ENCODE measurements around the gene HACD3. TPM values are rescaled to one million over a fixed set of nuclear protein-coding genes. Genes with fewer than 3 reads are reported as not detected.

HACD3 gene
- total and polyA plus RNA-seq, 2 of the 4 experiments (the other 2 are of a cell fraction) = 60.9 to 131 TPM

DNA sequence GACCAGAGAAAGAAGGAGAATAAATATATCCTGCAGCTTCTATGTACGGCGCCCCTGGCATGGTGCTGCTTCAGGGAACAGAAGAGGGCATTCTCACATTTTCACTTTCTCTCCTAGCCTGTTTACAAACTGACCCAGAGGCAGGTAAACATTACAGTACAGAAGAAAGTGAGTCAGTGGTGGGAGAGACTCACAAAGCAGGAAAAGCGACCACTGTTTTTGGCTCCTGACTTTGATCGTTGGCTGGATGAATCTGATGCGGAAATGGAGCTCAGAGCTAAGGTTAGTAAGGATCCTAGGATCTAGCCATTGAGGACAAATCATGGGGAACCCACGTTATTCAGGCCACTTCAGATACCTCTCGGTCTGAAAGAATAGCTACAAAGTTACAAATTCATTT, 26.4 kb downstream of the HACD3 start:
- ChIA-PET POLR2A (ENCODE audit: unreplicated experiment) (no interaction called here), CTCF (no interaction called here)
- peaks cover 33 to 53% of the 10 kb centered on the region in 2 experiments for H3K79me1 ChIP-seq (ENCODE audit: low read depth in 1 of 2, low read length in 2 of 2)
- H3K27me3 ChIP-seq (ENCODE audit: control insufficient read depth, insufficient read depth, low read length) = no peaks in the 10 kb centered on the region
- H3K4me3 ChIP-seq (ENCODE audit: insufficient read depth, low read depth, low read length) = no peak overlapping the region
- WGBS, 2 experiments (ENCODE audit: extremely low coverage in 2 of 2, insufficient read length in 1 of 2) = 100% methylated on average over 1 of the region's 7 CpGs; no CpG with 5 or more reads in 1 of the 2 experiments
- in situ Hi-C loops (cut with MboI; ENCODE audit: low sequenced_read_pairs) (no loop called here), dilution Hi-C loops (cut with HindIII; ENCODE audit: low sequenced_read_pairs, unreplicated experiment) (no loop called here), intact Hi-C loops (cut with micrococcal nuclease) (no loop called here)
- H3K14ac ChIP-seq (replicated peaks; ENCODE audit: low read depth, low read length) = no peak overlapping the region
- H2BK15ac ChIP-seq (ENCODE audit: low read depth, low read length) = no peak overlapping the region
- no peak overlapping the region for H2BK5ac ChIP-seq (ENCODE audit: low read depth, low read length, poor library complexity, severe bottlenecking)
- H4K8ac ChIP-seq (ENCODE audit: low read depth in 2 of 2, low read length in 2 of 2) = no peak overlapping the region
- H4K91ac ChIP-seq (ENCODE audit: insufficient read depth, low read depth, low read length) = no peak overlapping the region
- no peak overlapping the region for H2AK9ac ChIP-seq (replicated peaks; ENCODE audit: low read depth, low read length, poor library complexity)
- peaks cover 7% of the 10 kb centered on the region; the same call in 1 of the 2 replicates for H4K20me1 ChIP-seq (ENCODE audit: insufficient read depth, low read length)
- H3K36me3 ChIP-seq (ENCODE audit: control insufficient read depth, insufficient read depth, low read length) = peaks cover 15% of the 10 kb centered on the region
- no peaks in the 10 kb centered on the region for H3K9me3 ChIP-seq (ENCODE audit: control insufficient read depth, insufficient read depth, low read length)
- peaks cover 4% of the 10 kb centered on the region for H3K4me1 ChIP-seq (ENCODE audit: control insufficient read depth, insufficient read depth, low read length)
- no peak overlapping the region for H3K18ac ChIP-seq (ENCODE audit: low read depth, low read length)
- H3K9me1 ChIP-seq (ENCODE audit: insufficient read depth, low read length) = peaks cover 10% of the 10 kb centered on the region; the same call in 1 of the 2 replicates
- H2AFZ ChIP-seq (replicated peaks; ENCODE audit: low read length, poor library complexity) = no peak overlapping the region
- H2AK5ac ChIP-seq (ENCODE audit: low read depth, low read length) = no peak overlapping the region
- no peak overlapping the region for H4K5ac ChIP-seq (ENCODE audit: low read depth, low read length)
- H2BK120ac ChIP-seq (ENCODE audit: low read depth, low read length) = no peak overlapping the region
- no peak overlapping the region for H2BK20ac ChIP-seq (ENCODE audit: low read depth, low read length)
- H3K9ac ChIP-seq (ENCODE audit: low read depth, low read length) = no peak overlapping the region
- H3K4me2 ChIP-seq (ENCODE audit: low read depth, low read length) = no peak overlapping the region
- H3K27ac ChIP-seq (ENCODE audit: insufficient read depth, low read length) = no peak overlapping the region
- DNase-seq = no peak
- no peak for ATAC-seq (ENCODE audit: low read depth)
- H3K4ac ChIP-seq (ENCODE audit: low read depth, low read length) = no peak overlapping the region
- no peak overlapping the region for H3K56ac ChIP-seq (ENCODE audit: extremely low read depth, insufficient read depth, low read length)
- TF ChIP-seq RCOR1 (IDR thresholded peaks at IDR 0.05; ENCODE audit: insufficient replicate concordance, low read length) = no peak
- TF ChIP-seq CHD1 (IDR thresholded peaks at IDR 0.05; ENCODE audit: low read depth, low read length) = no peak
- no peak for TF ChIP-seq FOS (IDR thresholded peaks at IDR 0.05; ENCODE audit: low read depth, low read length)
- TF ChIP-seq, protein P1, sequence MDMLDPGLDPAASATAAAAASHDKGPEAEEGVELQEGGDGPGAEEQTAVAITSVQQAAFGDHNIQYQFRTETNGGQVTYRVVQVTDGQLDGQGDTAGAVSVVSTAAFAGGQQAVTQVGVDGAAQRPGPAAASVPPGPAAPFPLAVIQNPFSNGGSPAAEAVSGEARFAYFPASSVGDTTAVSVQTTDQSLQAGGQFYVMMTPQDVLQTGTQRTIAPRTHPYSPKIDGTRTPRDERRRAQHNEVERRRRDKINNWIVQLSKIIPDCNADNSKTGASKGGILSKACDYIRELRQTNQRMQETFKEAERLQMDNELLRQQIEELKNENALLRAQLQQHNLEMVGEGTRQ (IDR thresholded peaks at IDR 0.05; ENCODE audit: low read depth, low read length) = no peak
- no peak for TF ChIP-seq NFE2L2 (IDR thresholded peaks at IDR 0.05; ENCODE audit: low read depth, low read length)
- no peak for TF ChIP-seq POLR2A (IDR thresholded peaks at IDR 0.05; ENCODE audit: low read depth, low read length)
- TF ChIP-seq, protein P2, sequence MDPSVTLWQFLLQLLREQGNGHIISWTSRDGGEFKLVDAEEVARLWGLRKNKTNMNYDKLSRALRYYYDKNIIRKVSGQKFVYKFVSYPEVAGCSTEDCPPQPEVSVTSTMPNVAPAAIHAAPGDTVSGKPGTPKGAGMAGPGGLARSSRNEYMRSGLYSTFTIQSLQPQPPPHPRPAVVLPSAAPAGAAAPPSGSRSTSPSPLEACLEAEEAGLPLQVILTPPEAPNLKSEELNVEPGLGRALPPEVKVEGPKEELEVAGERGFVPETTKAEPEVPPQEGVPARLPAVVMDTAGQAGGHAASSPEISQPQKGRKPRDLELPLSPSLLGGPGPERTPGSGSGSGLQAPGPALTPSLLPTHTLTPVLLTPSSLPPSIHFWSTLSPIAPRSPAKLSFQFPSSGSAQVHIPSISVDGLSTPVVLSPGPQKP (IDR thresholded peaks at IDR 0.05; ENCODE audit: borderline replicate concordance, low read depth, low read length) = no peak
- no peak for TF ChIP-seq MAFK (IDR thresholded peaks at IDR 0.05; ENCODE audit: low read depth, low read length)
- TF ChIP-seq MXI1 (IDR thresholded peaks at IDR 0.05; ENCODE audit: borderline replicate concordance, low read depth, low read length) = no peak
- no peak for TF ChIP-seq SMC3 (IDR thresholded peaks at IDR 0.05; ENCODE audit: low read depth, low read length)
- TF ChIP-seq BHLHE40 (IDR thresholded peaks at IDR 0.05; ENCODE audit: low read depth, low read length) = no peak
- TF ChIP-seq, protein P3, sequence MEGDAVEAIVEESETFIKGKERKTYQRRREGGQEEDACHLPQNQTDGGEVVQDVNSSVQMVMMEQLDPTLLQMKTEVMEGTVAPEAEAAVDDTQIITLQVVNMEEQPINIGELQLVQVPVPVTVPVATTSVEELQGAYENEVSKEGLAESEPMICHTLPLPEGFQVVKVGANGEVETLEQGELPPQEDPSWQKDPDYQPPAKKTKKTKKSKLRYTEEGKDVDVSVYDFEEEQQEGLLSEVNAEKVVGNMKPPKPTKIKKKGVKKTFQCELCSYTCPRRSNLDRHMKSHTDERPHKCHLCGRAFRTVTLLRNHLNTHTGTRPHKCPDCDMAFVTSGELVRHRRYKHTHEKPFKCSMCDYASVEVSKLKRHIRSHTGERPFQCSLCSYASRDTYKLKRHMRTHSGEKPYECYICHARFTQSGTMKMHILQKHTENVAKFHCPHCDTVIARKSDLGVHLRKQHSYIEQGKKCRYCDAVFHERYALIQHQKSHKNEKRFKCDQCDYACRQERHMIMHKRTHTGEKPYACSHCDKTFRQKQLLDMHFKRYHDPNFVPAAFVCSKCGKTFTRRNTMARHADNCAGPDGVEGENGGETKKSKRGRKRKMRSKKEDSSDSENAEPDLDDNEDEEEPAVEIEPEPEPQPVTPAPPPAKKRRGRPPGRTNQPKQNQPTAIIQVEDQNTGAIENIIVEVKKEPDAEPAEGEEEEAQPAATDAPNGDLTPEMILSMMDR (conservative IDR thresholded peaks at IDR 0.05; ENCODE audit: low read depth, low read length) = no peak
- BruUV-seq (replicated peaks) = no TSS peak
- no peak overlapping the region for H3K23ac ChIP-seq (ENCODE audit: low read depth, low read length)

Measured in IMR-90 (cell line).